Liver (tissue), 9 donors: Measurements from ENCODE around the gene TNRC6B. TPM values are rescaled to one million over a fixed set of nuclear protein-coding genes. Genes with fewer than 3 reads are reported as not detected.

Source experiments
- DNase-seq: peaks from one replicate; pipeline ENCODE4 v3.0.0-alpha.2; 2017; ENCODE audit warnings: low spot score
- H3K27ac ChIP-seq, 2 donors: one replicate each; pipeline ENCODE4 v1.7.0; 2013; ENCODE audit warnings: inconsistent platforms in 2 of 2, low read length in 2 of 2, control low read depth in 1 of 2, low read depth in 1 of 2, mild to moderate bottlenecking in 1 of 2
- H3K27me3 ChIP-seq, 4 donors: one replicate each; pipeline versions ENCODE4 v1.6.1 to v1.7.0; 2013; ENCODE audit warnings: low read length in 3 of 4, inconsistent platforms in 1 of 4, mild to moderate bottlenecking in 1 of 4, moderate library complexity in 1 of 4; ENCODE audit not compliant: control insufficient read depth in 4 of 4, insufficient read depth in 4 of 4
- H3K36me3 ChIP-seq, 4 donors: one replicate each; pipeline versions ENCODE4 v1.6.1 to v1.7.0; 2013; ENCODE audit warnings: low read length in 3 of 4, mild to moderate bottlenecking in 3 of 4, low read depth in 1 of 4, moderate library complexity in 1 of 4; ENCODE audit not compliant: control insufficient read depth in 4 of 4, insufficient read depth in 3 of 4
- H3K4me1 ChIP-seq, 4 donors: one replicate each; pipeline versions ENCODE4 v1.6.1 to v1.7.0; 2013; ENCODE audit warnings: low read length in 3 of 4, mild to moderate bottlenecking in 3 of 4, moderate library complexity in 1 of 4; ENCODE audit not compliant: control insufficient read depth in 4 of 4, insufficient read depth in 4 of 4
- H3K4me3 ChIP-seq, 3 donors: one replicate each; pipeline versions ENCODE4 v1.6.1 to v1.7.0; 2013; ENCODE audit warnings: low read length in 3 of 3, control low read depth in 1 of 3, low read depth in 1 of 3, mild to moderate bottlenecking in 1 of 3
- H3K9ac ChIP-seq, 2 donors: one replicate each; pipeline ENCODE4 v1.7.0; 2013; ENCODE audit warnings: low read length in 2 of 2, mild to moderate bottlenecking in 2 of 2, moderate library complexity in 2 of 2, control low read depth in 1 of 2, low read depth in 1 of 2
- H3K9me3 ChIP-seq, 4 donors: one replicate each; pipeline versions ENCODE4 v1.6.1 to v1.7.0; 2013; ENCODE audit warnings: low read length in 3 of 4; ENCODE audit not compliant: control insufficient read depth in 4 of 4
- ATF3 ChIP-seq: IDR thresholded peaks from 2 replicates; pipeline ENCODE4 v1.6.1; 2016; ENCODE audit warnings: antibody characterized with exemption
- CTCF ChIP-seq: fragments of 150-350 bp; IDR thresholded peaks from 2 replicates; pipeline ENCODE4 v1.5.1; 2017; ENCODE audit warnings: improper control_type of control experiment, low read depth, low read length; ENCODE audit not compliant: missing input control
- EGR1 ChIP-seq, 2 donors: IDR thresholded peaks; 2 replicates each; pipeline ENCODE4 v1.6.1; 2016 to 2018; ENCODE audit warnings: antibody characterized with exemption in 2 of 2, low read depth in 2 of 2
- FOXA2 ChIP-seq: IDR thresholded peaks from 2 replicates; pipeline ENCODE4 v1.6.1; 2016; ENCODE audit warnings: antibody characterized with exemption
- GABPA ChIP-seq, 2 donors: IDR thresholded peaks in 1 of 2; conservative IDR thresholded peaks in 1 of 2; 2 replicates each; pipeline ENCODE4 v1.6.1; 2016; ENCODE audit warnings: antibody characterized with exemption in 2 of 2, mild to moderate bottlenecking in 1 of 2, moderate library complexity in 1 of 2
- HNF4A ChIP-seq, 2 donors: conservative IDR thresholded peaks; 2 replicates each; pipeline ENCODE4 v1.6.1; 2016; ENCODE audit warnings: antibody characterized with exemption in 2 of 2, mild to moderate bottlenecking in 2 of 2
- HNF4G ChIP-seq: IDR thresholded peaks from 2 replicates; pipeline ENCODE4 v1.6.1; 2016; ENCODE audit warnings: antibody characterized with exemption
- JUND ChIP-seq, 2 donors: IDR thresholded peaks; 2 replicates each; pipeline ENCODE4 v1.6.1; 2016; ENCODE audit warnings: antibody characterized with exemption in 2 of 2
- MAX ChIP-seq: IDR thresholded peaks from 2 replicates; pipeline ENCODE4 v1.6.1; 2016; ENCODE audit warnings: antibody characterized with exemption
- NR2F2 ChIP-seq: IDR thresholded peaks from 2 replicates; pipeline ENCODE4 v1.6.1; 2016; ENCODE audit warnings: antibody characterized with exemption
- RAD21 ChIP-seq, 2 donors: IDR thresholded peaks; 2 replicates each; pipeline ENCODE4 v1.6.1; 2016; ENCODE audit warnings: antibody characterized with exemption in 2 of 2, mild to moderate bottlenecking in 2 of 2
- REST ChIP-seq: IDR thresholded peaks from 2 replicates; pipeline ENCODE4 v1.6.1; 2016; ENCODE audit warnings: antibody characterized with exemption, mild to moderate bottlenecking
- RXRA ChIP-seq, 2 donors: IDR thresholded peaks; 2 replicates each; pipeline ENCODE4 v1.6.1; 2017 to 2018; ENCODE audit warnings: antibody characterized with exemption in 2 of 2, mild to moderate bottlenecking in 1 of 2
- SP1 ChIP-seq: IDR thresholded peaks from 2 replicates; pipeline ENCODE4 v1.6.1; 2018; ENCODE audit warnings: antibody characterized with exemption, mild to moderate bottlenecking
- TAF1 ChIP-seq: conservative IDR thresholded peaks from 2 replicates; pipeline ENCODE4 v1.6.1; 2016; ENCODE audit warnings: antibody characterized with exemption, mild to moderate bottlenecking
- YY1 ChIP-seq: IDR thresholded peaks from 2 replicates; pipeline ENCODE4 v1.6.1; 2016; ENCODE audit warnings: antibody characterized with exemption, mild to moderate bottlenecking
- WGBS: extraction: QIAGEN DNeasy Blood & Tissue Kit; methylation state at CpG from one replicate; pipeline ENCODE4 v1.1.7; 2013; 5-methylcytosine and 5-hydroxymethylcytosine counted together
- polyA plus RNA-seq, 2 donors: library from polyadenylated mRNA; stranded (reverse) in 1 of 2; unstranded in 1 of 2; fragments of 200-250 nt in 1 of 2; fragments of >200 nt in 1 of 2; fragmentation: Nextera tagmentation in 1 of 2; extraction: Ambion mirVana in 1 of 2; gene quantifications; one replicate each; pipeline versions ENCODE4 v1.2.1 to v1.2.3, GENCODE V29; 2013 to 2015
- total RNA-seq, 2 donors: library from RNA; depleted of rRNA; stranded (reverse); fragments of >200 nt; gene quantifications; one replicate each; pipeline ENCODE4 v1.2.3, GENCODE V29; 2014
- donor health status: healthy.
- donor health status: healthy.
- donor health status: healthy.
- donor health status: healthy.
- donor health status: healthy.

The TNRC6B gene
- total and polyA plus RNA-seq, 4 donors, result 4.6 to 39.1 (median 26.4) TPM

GRCh38 chr22:40261783-40262182 is 84.1 kb downstream of the TNRC6B start:
- peaks cover 0 to 27% (median 13%) of the 10 kb centered on the region in 4 donors for H3K36me3 ChIP-seq
- WGBS, result 74% methylated on average over 21 of the region's 21 CpGs
- no peak for DNase-seq

GRCh38 chr22:40263191-40263590 is 85.5 kb downstream of the TNRC6B start:
- peak in 1 of 2 donors; percentile 16 for TF ChIP-seq RAD21 (IDR thresholded peaks at IDR 0.05)
- no peak for TF ChIP-seq SP1
- TF ChIP-seq EGR1 (IDR thresholded peaks at IDR 0.05; ENCODE audit: low read depth in 2 of 2), result peak in 1 of 2 donors; percentile 13
- TF ChIP-seq NR2F2, result peak; percentile 35
- TF ChIP-seq GABPA (IDR thresholded peaks at IDR 0.05 in 1 of 2, conservative IDR thresholded peaks at IDR 0.05 in 1 of 2), result no peak
- peak; percentile 77 for TF ChIP-seq MAX
- peaks cover 3 to 36% (median 14%) of the 10 kb centered on the region in 4 donors for H3K36me3 ChIP-seq
- peak overlapping the region in 1 of 2 donors; percentile 23 for H3K27ac ChIP-seq
- no peaks in the 10 kb centered on the region for H3K27me3 ChIP-seq
- H3K9ac ChIP-seq, result no peak overlapping the region
- peaks cover 0 to 7% (median 5%) of the 10 kb centered on the region in 4 donors for H3K4me1 ChIP-seq
- DNase-seq, result no peak
- H3K4me3 ChIP-seq, result no peak overlapping the region
- no peaks in the 10 kb centered on the region for H3K9me3 ChIP-seq
- 69% methylated on average over 7 of the region's 7 CpGs for WGBS

More at GRCh38 chr22:40261783-40262182, 84.1 kb downstream of the TNRC6B start:
- Histone ChIP-seq H3K4me3 (no peak overlapping the region), H3K4me1 (peaks cover 0 to 8% (median 7%) of the 10 kb centered on the region in 4 donors), H3K27ac (no peak overlapping the region), H3K27me3 (no peaks in the 10 kb centered on the region), H3K9me3 (no peaks in the 10 kb centered on the region), H3K9ac (no peak overlapping the region)
- TF ChIP-seq YY1 (peak; percentile 17), ATF3 (no peak), FOXA2 (no peak), HNF4G (no peak), CTCF (no peak)

- Histone ChIP-seq H3K36me3 (peaks cover 3 to 33% (median 13%) of the 10 kb centered on the region in 4 donors), H3K9me3 (no peaks in the 10 kb centered on the region), H3K4me3 (no peak overlapping the region), H3K27me3 (no peaks in the 10 kb centered on the region), H3K4me1 (no peaks in the 10 kb centered on the region), H3K27ac (no peak overlapping the region), H3K9ac (no peak overlapping the region)
- no peak for DNase-seq
- WGBS, result 50% methylated on average over 4 of the region's 4 CpGs
- peak in 1 of 2 donors; percentile 25 for TF ChIP-seq EGR1 (IDR thresholded peaks at IDR 0.05; ENCODE audit: low read depth in 2 of 2)
- no peak for TF ChIP-seq JUND (IDR thresholded peaks at IDR 0.05)
Observed at GRCh38 chr22:40265783-40266182, 88.1 kb downstream of the TNRC6B start.

GRCh38 chr22:40270031-40270430 is 92.3 kb downstream of the TNRC6B start:
- H3K4me3 ChIP-seq, result no peak overlapping the region
- no peak for DNase-seq
- H3K4me1 ChIP-seq, result peaks cover 0 to 5% (median under 1%) of the 10 kb centered on the region in 4 donors
- H3K27ac ChIP-seq, result no peak overlapping the region
- peaks cover 3 to 26% (median 16%) of the 10 kb centered on the region in 4 donors for H3K36me3 ChIP-seq
- no peaks in the 10 kb centered on the region for H3K27me3 ChIP-seq
- 97% methylated on average over 9 of the region's 9 CpGs for WGBS
- no peaks in the 10 kb centered on the region for H3K9me3 ChIP-seq
- H3K9ac ChIP-seq, result no peak overlapping the region
- TF ChIP-seq NR2F2 (no peak), EGR1 (IDR thresholded peaks at IDR 0.05; ENCODE audit: low read depth in 2 of 2) (no peak), CTCF (no peak), JUND (IDR thresholded peaks at IDR 0.05) (no peak), HNF4A (conservative IDR thresholded peaks at IDR 0.05) (no peak), RAD21 (IDR thresholded peaks at IDR 0.05) (no peak), REST (no peak), RXRA (IDR thresholded peaks at IDR 0.05) (no peak), TAF1 (no peak)
